ENCODE data around the gene IRF4.
A peak's percentile ranks its signal among the peaks of the same experiment; 100 is the strongest.

Gene IRF4

GRCh38 chr6:363909-364308 is 27.6 kb upstream of the IRF4 start:
- H3K4me3 ChIP-seq (ENCODE audit: low read depth, low read length) = no peak overlapping the region
- no peak for TF ChIP-seq POLR2A (IDR thresholded peaks at IDR 0.05; ENCODE audit: extremely low read depth, insufficient read length)
- no peak for TF ChIP-seq MAX (IDR thresholded peaks at IDR 0.05; ENCODE audit: low read depth, low read length)
- TF ChIP-seq MYC (IDR thresholded peaks at IDR 0.05; ENCODE audit: low read depth, low read length) = no peak
- DNase-seq (ENCODE audit: low read depth) = no peak

- no peak overlapping the region for H3K4me3 ChIP-seq (ENCODE audit: low read depth, low read length)
- TF ChIP-seq MAX (IDR thresholded peaks at IDR 0.05; ENCODE audit: low read depth, low read length) (no peak), POLR2A (IDR thresholded peaks at IDR 0.05; ENCODE audit: extremely low read depth, insufficient read length) (no peak), MYC (IDR thresholded peaks at IDR 0.05; ENCODE audit: low read depth, low read length) (no peak)
- TF ChIP-seq, protein P1, sequence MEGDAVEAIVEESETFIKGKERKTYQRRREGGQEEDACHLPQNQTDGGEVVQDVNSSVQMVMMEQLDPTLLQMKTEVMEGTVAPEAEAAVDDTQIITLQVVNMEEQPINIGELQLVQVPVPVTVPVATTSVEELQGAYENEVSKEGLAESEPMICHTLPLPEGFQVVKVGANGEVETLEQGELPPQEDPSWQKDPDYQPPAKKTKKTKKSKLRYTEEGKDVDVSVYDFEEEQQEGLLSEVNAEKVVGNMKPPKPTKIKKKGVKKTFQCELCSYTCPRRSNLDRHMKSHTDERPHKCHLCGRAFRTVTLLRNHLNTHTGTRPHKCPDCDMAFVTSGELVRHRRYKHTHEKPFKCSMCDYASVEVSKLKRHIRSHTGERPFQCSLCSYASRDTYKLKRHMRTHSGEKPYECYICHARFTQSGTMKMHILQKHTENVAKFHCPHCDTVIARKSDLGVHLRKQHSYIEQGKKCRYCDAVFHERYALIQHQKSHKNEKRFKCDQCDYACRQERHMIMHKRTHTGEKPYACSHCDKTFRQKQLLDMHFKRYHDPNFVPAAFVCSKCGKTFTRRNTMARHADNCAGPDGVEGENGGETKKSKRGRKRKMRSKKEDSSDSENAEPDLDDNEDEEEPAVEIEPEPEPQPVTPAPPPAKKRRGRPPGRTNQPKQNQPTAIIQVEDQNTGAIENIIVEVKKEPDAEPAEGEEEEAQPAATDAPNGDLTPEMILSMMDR (IDR thresholded peaks at IDR 0.05; ENCODE audit: low read depth, low read length) = no peak
- no peak for DNase-seq (ENCODE audit: low read depth)
Measured at GRCh38 chr6:364609-365540, 26.7 kb upstream of the IRF4 start.

GRCh38 chr6:365835-366234 is 25.7 kb upstream of the IRF4 start:
- TF ChIP-seq MYC (IDR thresholded peaks at IDR 0.05; ENCODE audit: low read depth, low read length) = no peak
- TF ChIP-seq POLR2A (IDR thresholded peaks at IDR 0.05; ENCODE audit: extremely low read depth, insufficient read length) = no peak
- TF ChIP-seq, protein P1 (IDR thresholded peaks at IDR 0.05; ENCODE audit: low read depth, low read length) = no peak
- no peak for TF ChIP-seq MAX (IDR thresholded peaks at IDR 0.05; ENCODE audit: low read depth, low read length)
- no peak overlapping the region for H3K4me3 ChIP-seq (ENCODE audit: low read depth, low read length)
- DNase-seq (ENCODE audit: low read depth) = no peak

DNA sequence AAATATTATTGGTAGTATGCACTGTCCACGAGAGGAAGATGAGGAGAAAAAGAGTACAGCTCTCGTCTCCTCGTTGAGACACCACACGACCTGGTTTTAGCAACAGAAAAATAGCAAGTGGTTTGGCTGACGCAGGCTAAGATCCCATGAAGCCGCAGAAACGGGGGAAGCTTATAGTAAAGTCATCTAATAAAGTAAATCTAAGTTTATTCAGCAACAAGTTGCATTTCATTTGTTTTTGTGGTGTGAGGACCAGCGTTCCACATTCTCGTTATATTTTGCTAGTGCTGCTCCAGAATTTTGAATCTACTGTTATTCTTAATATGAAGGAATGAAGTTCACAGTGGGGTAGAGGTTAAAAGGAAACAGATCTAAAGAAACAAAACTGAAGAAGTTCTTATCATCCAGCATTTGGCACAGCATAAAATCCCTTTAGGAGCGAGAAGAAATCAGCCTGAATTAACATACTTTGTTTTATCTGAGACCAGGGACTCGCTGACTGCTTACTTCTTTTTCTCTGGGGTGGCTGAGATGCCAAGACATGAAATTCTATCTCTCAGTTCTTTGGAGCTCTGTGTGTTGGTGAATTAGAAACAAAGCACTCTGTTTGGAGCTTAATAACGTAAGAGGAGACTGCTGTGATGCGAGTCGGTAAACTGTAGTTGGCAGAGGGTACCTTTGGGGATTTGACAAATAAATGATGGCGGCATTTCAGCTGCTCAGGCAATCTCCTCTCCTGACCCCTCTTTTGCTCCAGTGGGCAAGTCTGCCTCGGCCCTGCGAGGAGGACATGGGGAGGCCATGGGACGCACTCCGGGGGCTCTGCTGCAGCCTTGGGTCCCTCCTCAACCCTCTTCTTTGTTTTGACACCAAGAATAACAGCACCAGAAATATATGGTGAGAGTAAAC is 24.9 kb upstream of the IRF4 start:
- no peak for DNase-seq (ENCODE audit: low read depth)
- H3K4me3 ChIP-seq (ENCODE audit: low read depth, low read length) = no peak overlapping the region
- TF ChIP-seq POLR2A (IDR thresholded peaks at IDR 0.05; ENCODE audit: extremely low read depth, insufficient read length) (no peak), MAX (IDR thresholded peaks at IDR 0.05; ENCODE audit: low read depth, low read length) (no peak), MYC (IDR thresholded peaks at IDR 0.05; ENCODE audit: low read depth, low read length) (no peak)
- TF ChIP-seq, protein P1 (IDR thresholded peaks at IDR 0.05; ENCODE audit: low read depth, low read length) = no peak

GRCh38 chr6:367298-367794 is 24.2 kb upstream of the IRF4 start:
- no peak for DNase-seq (ENCODE audit: low read depth)
- TF ChIP-seq MAX (IDR thresholded peaks at IDR 0.05; ENCODE audit: low read depth, low read length) (0 out of 2 replicates have a peak, but pooled peaks have one; percentile 41), MYC (IDR thresholded peaks at IDR 0.05; ENCODE audit: low read depth, low read length) (no peak), POLR2A (IDR thresholded peaks at IDR 0.05; ENCODE audit: extremely low read depth, insufficient read length) (no peak)
- TF ChIP-seq, protein P1 (IDR thresholded peaks at IDR 0.05; ENCODE audit: low read depth, low read length) = no peak
- H3K4me3 ChIP-seq (ENCODE audit: low read depth, low read length) = no peak overlapping the region

Data from NB4 (cell line).